OCI-LY3 (cell line): ENCODE measurements around the gene FAM163B.

Source experiments
- EZH2phosphoT487 ChIP-seq: fragments of 200-600 bp; shearing (Covaris generic); IDR thresholded peaks from 2 replicates; pipeline ENCODE4 v1.6.1; 2018; ENCODE audit warnings: antibody characterized with exemption, mixed run types, low read depth
- TF ChIP-seq, protein P1 (sequence below): fragments of 200-600, 300-600 bp; sonication (generic); IDR thresholded peaks from 2 replicates; pipeline ENCODE4 v1.5.1; 2014; ENCODE audit warnings: antibody characterized with exemption, low read length, low read depth

DNA sequence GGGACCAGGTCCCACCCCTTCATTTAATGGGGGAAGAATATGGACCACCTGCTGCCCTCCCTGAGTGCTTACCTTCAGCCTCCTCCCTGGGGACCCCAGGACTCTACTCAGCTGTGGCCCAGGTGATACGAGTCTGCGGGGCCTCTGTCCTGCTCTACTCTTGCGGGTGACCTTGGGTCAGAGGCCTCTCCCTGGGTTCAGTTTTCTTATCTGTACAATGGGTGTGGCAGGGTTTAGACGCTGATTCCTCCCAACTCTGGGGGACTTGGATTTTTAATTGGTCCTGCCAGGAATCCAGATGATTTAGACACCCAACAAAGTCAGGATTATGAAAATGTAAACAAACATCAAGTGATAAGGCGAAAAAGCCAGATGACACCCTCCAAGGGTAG lies 25.0 kb downstream of the FAM163B start:
- TF ChIP-seq, protein P1, sequence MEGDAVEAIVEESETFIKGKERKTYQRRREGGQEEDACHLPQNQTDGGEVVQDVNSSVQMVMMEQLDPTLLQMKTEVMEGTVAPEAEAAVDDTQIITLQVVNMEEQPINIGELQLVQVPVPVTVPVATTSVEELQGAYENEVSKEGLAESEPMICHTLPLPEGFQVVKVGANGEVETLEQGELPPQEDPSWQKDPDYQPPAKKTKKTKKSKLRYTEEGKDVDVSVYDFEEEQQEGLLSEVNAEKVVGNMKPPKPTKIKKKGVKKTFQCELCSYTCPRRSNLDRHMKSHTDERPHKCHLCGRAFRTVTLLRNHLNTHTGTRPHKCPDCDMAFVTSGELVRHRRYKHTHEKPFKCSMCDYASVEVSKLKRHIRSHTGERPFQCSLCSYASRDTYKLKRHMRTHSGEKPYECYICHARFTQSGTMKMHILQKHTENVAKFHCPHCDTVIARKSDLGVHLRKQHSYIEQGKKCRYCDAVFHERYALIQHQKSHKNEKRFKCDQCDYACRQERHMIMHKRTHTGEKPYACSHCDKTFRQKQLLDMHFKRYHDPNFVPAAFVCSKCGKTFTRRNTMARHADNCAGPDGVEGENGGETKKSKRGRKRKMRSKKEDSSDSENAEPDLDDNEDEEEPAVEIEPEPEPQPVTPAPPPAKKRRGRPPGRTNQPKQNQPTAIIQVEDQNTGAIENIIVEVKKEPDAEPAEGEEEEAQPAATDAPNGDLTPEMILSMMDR: no peak
- no peak for TF ChIP-seq EZH2phosphoT487
